OCI-LY3 (cell line): ENCODE data around the gene ATP6V1G3.

ENCODE experiments used
- EZH2phosphoT487 ChIP-seq: fragments of 200-600 bp; shearing (Covaris generic); IDR thresholded peaks from 2 replicates; pipeline ENCODE4 v1.6.1; 2018; ENCODE audit warnings: antibody characterized with exemption, mixed run types, low read depth
- TF ChIP-seq, protein P1 (sequence below): fragments of 200-600, 300-600 bp; sonication (generic); IDR thresholded peaks from 2 replicates; pipeline ENCODE4 v1.5.1; 2014; ENCODE audit warnings: antibody characterized with exemption, low read length, low read depth

DNA sequence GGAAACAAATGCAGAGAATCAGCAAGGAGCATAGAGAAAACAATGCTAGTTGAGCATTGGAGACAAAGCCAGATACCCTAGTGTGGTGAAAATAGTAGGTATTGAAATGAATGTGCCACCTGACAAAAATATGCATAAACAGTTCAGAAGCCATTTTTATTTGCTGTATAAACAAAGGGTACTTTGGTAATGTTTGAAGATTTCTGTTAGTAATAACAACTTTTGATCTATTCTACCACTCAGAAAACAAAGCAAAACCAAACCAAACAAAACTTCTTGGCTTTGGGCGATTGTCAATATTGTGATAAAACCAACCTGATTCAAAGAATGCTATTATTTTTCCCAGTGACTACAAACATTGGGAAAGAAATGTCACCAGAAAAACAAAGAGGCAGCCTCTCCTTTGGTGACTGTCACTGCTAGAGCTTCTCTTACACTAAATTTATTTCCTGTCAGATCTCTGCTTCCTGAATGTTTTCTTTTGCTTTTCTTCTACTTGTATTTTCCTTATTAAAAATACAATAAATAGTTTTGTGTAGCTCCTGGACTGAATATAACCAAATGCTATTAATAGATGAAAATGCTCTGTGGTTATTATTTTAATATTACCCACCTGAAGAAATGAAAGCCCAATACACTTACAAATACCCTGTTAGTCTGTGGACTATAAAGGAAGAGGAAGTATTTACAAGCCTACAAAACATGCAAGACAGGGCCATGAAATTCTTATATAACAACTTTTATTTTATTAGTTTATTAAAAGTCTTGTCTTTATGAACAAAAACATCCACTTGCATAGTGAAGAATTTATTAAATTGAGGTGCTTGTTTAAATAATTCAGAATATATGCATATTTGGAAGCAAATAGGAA is 5.7 kb downstream of the ATP6V1G3 start:
- TF ChIP-seq, protein P1, sequence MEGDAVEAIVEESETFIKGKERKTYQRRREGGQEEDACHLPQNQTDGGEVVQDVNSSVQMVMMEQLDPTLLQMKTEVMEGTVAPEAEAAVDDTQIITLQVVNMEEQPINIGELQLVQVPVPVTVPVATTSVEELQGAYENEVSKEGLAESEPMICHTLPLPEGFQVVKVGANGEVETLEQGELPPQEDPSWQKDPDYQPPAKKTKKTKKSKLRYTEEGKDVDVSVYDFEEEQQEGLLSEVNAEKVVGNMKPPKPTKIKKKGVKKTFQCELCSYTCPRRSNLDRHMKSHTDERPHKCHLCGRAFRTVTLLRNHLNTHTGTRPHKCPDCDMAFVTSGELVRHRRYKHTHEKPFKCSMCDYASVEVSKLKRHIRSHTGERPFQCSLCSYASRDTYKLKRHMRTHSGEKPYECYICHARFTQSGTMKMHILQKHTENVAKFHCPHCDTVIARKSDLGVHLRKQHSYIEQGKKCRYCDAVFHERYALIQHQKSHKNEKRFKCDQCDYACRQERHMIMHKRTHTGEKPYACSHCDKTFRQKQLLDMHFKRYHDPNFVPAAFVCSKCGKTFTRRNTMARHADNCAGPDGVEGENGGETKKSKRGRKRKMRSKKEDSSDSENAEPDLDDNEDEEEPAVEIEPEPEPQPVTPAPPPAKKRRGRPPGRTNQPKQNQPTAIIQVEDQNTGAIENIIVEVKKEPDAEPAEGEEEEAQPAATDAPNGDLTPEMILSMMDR = no peak
- no peak for TF ChIP-seq EZH2phosphoT487
